Measurements from ENCODE around the gene STN1.

The STN1 gene

GRCh38 chr10:103870516-103870915, 47.5 kb downstream of the STN1 start:
- no peak for DNase-seq

DNA sequence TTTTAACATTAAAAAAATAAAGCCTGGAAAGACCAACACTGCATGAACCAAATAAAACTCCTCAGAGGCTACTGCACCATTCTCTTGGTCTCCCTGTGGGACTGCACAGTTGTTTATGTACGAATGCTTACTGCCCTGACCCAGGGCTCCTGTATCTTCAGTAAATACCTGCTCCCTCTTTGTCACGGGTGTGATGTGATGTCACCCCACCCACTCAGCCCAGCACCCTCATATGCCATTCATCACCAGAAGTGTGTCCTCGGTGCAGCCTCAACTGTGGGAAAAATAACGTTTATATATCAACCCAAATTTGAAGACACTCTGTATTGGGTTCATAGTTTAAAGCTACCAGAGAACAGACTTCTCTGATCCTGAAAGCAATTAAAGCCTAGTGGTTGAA, 48.6 kb downstream of the STN1 start:
- DNase-seq: no peak

GRCh38 chr10:103868200-103868599, 49.8 kb downstream of the STN1 start:
- no peak for DNase-seq

DNA sequence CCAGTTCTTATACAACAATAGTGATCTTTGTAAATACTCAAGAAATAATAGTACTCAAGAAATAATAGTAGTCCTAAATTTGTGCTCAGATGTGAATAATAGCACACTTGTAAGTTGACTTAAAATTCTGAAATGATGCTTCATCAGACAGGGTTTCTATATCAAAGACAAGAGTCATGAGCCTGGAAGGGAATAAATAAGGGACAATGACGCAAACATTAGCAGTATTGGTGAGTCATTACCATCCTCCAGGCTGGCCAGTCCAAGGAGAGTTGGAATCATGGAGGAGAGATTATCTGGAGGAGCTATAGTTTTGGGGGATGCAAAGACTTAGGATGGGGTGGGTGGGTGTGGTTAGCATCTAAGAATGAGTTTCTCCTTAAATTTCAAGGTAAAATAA, 56.5 kb downstream of the STN1 start:
- no peak for DNase-seq

DNA sequence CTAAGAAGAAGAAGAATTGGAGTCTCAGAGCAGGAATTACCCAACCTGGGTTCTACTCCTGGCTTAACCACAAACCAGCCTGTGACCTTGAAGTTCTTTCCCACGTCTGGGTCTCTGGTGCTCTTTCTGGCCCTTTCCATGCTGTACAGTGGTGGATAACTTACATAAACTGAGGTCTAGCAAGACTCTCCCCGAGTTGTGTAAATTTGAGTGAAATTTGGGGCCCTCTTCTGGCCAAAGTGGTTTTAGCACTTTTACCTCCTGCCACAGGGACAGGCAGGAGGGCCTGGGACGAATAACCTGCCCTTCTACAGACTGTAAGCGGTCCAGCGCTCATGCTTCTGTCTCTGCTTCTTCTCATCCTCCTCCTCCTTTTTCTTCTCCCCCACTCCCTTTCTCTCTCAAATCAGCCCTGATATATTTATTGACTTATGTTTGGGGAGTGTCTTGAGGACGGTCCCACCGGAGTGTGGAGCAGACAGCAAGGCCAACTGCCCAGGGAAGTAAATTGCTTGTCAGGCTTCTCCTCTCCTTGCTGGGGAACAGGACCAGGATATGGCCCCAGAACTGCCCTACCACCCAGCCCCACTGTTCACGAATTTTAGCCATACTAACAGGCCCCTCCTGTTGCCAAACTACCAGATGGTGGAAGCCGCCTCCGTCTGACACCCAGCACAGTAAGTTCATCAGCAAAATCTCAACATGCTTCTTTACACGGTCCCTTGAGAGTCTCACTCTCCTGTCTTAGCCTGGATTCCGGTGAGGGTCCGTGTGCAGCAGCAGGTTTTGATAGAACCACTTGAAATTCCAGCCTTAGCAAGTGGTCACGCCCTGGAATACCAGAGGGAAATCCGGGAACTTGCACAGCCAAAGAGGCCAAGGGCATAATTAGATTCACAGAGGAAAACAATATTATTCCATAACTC, 58.6 kb downstream of the STN1 start:
- peak in 46 of 56 donors; percentile 10 to 81 (median 51) for DNase-seq

DNA sequence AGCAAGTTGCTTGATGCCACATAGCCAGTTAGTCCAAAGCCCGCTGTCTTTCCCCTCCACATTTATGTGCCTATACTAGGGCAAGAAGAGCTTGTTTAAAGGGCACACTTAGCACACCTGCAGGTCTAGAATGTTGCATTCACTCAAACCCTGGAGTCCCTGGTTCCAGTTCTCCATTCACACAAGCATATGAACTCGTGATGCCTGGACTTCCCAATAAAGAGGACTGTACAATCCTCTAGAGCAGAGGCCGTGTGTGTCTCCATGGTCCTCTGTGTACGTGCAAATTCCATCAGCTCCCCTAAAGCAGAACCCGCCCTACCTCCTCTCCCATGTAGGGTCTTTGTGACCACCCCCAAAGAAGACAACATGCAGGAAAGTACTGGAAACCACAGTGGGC, 59.6 kb downstream of the STN1 start:
- no peak for DNase-seq

DNA sequence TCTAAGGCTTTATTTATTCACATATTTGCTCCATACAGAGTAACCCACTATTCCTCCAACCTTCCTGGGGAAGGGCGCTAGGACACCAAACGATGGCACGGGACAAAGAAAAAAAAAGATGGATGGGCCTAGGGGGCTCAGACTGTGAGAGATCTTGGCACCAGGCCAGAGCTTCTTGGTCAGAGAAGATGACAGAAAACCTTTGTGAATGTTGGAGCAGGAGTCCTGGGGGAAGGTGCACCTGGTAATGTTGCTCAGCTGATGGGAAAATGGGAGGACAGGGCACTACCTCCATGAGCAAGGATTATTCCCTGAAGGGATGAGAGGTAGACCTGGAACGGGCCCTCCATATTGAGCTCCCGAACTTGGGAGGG, 61.2 kb downstream of the STN1 start:
- no peak for DNase-seq

DNA sequence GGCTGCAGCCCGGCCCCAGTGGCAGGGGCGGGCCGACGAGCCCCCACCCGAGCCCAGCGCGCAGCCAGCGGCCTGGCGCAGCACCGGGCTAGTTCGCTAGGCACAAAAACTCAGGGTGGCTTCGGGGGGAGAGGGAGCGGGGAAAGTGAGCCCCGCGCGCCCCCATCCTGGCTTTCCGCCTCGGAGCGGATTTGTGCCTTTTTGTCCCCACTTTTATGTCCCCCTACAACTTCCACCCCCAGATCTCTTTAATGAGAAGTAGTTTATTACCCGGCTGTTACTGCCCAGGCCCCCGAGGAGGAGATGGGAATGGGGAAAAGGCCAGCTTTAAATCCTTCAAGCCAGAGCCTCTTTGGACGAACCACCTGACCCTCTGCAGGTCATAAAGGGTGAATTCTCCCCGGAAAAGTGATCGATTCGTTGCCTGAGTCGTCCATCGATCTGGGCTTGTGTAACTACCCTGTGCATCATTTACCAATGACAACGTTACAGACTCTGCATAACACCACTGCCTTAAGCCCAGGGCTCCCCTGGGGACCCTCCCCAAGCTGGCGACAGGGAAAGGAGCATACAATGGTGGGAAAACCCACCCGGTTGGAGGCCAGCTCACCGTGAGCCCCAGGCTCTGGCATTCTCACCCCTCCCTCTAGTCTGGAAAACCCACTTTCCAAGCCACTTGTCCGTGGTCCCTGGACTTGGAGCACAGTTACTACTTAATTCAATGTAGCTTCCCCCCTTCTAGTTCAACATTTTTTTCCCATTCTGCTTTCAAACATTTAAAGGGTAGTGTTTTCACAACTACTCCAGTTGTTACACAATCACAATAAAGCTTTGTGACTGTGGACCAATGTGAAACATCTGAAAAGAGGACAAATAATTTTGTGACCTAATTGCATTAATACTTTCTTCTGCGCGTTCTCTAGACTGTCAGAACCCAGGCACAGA, 61.9 kb downstream of the STN1 start:
- DNase-seq: peak in 4 of 56 donors; percentile 37 to 75 (median 56)

DNA sequence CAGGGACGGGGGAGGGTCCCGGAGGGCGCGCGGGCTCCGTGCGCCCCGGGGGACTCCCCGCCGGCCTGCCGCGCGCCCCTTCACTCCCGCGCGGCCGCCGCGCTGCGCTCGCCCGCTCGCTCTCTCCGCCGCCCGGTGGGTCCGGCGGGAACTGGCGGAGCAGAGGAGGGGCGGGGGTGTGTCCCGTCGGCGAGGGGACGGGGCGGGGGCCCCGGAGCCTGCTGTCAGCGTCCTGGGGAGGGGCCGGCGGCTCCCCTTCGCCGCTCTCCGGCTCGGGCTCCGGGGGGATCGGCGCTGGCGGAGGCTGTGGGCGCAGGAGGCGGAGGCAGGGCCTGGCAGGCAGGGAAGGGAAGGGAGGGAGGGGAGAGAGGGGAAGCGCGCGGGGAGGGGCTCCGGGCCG, 62.6 kb downstream of the STN1 start, which contains the start of gene SH3PXD2A:
Gene SH3PXD2A (minus strand): TSS at position 153 of the 400 bp plus-strand sequence. CDS start 310 bp downstream, outside the sequence.
- peak in 26 of 56 donors; percentile 16 to 75 (median 34) for DNase-seq

DNA sequence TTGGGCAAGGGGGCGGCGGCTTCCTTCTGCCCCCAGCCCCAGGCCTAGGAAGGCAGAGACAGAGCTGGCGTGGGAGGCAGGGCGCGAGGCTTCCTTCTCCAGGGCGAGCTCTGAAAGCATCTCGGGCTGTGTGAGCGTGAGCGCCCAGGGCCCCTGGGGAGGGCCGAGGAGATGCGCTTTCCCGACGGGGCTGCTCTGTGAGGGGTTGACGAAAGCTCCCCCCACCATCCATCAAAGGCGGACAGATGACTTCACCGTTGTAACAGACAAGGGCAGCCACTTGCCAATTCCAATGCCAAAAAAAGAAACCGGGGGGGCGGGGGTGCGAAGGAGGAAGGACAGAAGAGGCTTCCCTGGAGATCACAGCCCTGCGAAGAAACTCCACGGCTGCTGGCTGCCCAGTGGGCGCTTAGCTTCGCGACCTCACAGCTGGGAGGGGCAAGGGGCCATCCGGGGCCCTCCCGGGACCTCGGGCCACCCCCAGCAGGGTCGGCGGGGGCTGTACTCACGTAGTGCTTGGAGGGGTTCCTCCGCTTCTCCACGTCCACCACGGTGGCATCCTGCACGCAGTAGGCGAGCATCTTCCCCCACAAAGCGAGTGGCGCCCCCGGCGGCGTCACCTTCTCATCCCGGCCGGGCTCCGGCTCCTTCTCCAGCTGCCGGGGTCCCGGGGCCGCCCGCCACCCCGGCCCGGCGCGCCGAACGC, 63.1 kb downstream of the STN1 start:
- peak in 18 of 56 donors; percentile 14 to 61 (median 38) for DNase-seq

- DNase-seq: peak in 2 of 56 donors; percentile 38 to 39
These were observed 63.7 kb downstream of the STN1 start for GRCh38 chr10:103854265-103854685.

DNA sequence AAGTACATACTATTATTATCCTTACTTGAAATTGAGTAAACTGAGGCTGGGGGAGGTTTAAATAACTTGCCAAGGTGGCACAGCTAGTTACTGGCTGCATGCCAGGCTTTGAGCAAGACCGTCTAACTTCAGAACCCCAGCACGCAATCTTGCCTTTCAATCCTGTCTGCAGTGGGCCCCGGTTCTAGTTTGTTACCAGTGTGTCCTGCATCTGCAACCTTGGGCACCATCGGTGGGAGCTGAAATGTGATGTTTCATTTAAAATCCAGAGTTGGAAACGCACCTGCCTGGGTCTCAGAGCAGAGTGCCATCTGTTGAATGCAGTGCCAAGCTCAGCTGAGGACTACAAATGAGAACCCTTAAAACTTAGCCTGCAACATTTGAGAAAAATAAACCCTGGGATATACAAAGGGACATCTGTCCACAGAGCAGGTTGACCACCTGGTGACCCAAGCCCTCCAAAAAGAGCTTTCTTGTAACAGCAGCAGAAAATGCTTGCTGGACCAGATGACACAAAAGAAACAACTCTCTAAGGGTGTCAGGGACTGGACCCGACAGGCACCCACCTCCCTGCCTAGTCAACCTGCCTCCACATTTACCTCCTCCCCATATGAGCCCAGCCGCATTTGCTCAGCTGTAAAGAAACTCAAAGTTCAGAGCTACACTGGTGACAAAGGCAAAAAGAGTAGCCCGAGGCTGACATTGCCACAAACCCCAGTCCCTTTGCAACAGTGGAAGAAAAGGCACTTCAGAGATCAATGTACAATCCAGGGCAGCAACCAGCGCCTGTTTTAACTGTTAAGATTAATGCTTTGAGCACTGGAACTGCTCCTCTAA, 64.3 kb downstream of the STN1 start:
- peak in 3 of 56 donors; percentile 11 to 39 (median 29) for DNase-seq

DNA sequence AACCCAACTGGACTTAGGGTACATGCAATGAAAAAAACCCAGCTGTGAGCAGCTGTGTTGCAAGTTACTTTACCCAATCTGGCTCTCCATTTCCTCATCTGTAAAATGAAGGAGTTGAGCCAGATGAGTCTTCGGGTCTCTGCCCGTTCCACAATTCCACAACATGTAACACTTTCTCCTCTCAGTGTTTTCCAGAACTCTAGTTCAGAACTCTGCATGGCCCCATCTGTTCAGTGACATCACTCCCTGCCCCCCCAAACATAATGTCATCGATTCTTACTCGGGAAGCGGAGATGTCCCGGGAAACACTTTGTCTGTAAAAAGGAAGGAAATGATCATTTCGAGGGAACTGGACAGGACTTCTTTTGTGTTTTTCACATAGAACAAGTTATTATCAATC, 65.1 kb downstream of the STN1 start:
- peak in 3 of 56 donors; percentile 17 to 28 (median 21) for DNase-seq

DNA sequence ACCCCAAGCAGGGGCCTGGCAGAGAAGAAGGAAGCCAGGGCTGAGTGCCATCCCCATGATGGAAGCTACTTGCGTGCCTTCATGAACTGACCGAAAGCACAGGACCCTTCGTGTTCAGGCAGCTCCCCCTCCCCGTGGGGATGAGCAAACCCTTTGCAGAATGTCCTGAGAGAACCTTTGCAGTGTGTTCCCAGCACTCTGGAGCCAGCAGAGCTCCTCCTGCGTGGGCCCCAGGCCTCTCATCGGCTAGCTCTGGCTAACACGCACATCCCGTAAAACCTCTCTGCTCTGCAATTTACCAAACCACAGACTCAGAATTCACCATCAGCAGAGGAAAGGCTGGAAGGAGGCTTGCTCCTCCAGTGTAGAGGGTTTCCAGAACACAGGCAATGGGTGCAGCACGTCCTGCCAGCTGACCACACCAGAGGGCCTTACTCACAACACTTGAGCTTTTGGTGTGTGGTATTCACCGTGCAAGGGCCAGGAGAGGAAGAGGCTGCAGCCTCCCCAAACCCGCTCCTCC, 65.7 kb downstream of the STN1 start:
- no peak for DNase-seq

- DNase-seq: no peak
These were observed 66.7 kb downstream of the STN1 start for GRCh38 chr10:103851261-103851660.

DNA sequence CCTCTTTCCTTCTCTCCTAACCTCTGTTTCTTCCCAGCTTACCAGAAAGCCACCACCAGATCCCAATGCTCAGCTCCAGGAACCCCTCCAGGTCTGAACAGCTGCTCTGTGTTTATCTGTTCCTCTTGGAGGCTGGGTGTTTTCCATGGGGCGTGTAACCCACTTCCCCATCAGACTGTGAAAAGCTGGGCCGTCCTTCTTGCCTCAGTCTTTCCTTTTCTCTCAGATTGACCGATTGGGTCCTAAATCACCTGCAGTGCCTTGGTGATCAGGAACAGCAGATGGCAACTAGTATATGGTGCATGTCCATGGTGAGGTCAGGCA, 67.5 kb downstream of the STN1 start:
- DNase-seq: no peak

GRCh38 chr10:103849880-103850571, 68.0 kb downstream of the STN1 start:
- no peak for DNase-seq

DNA sequence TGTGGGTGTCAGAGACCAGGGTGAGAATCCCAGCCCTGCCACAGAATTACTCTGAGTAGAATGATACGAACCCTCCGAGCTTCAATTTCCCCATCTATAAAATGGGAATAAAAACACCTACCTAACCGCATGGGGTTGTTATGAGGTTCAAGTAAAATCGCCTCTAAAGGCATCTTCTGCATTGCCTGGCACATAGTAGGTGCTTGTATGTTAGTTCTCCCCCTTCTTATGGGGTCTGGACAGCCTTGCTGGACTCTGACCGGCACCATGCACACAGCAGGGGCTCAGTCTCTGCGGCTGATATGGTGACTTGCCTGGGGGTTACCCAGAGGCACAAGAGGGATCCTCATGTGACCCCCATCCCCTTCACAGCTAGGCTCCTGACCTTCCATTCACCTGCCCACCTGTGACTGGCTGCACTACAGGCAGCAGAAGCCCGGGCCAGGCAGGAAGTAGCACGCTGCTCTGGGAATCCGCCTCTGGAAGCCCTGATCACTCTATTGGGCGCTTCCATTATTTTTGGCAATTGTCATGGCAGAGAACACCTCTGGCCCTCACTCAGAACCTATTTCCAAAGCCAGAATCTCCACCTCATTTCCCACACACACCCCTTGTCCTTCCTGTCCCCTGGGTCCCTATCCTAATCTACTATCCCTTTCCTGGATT, 68.6 kb downstream of the STN1 start:
- no peak for DNase-seq

DNA sequence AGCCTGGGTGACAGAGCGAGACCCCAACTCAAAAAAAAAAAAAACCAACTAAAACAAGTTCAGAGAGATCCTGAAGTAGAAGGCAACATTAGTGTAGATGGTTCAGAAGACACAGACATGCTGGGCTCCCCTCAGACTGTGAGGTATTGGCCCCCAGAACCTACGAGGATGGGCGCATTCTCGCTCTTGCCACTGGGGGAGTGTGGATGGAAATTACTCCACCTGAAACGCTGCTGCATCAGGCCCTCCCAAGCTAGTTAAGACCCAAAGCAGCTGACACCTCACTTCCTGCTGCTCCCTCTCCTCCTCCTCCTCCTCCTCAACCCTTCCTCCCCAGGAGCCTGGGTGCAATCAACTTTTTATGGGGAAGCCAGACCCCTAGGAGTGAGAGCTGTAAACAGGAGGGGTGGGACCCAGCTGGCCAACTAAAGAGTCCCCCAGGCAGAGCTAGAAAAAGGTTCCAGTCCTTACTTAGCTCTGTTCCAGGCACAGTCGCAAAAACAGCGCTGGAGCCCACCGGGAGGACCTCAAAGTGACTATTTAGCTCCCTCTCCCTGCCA, 70.0 kb downstream of the STN1 start:
- DNase-seq: no peak
